A549 (cell line): ENCODE results near the gene CYP24A1. TPM values are rescaled to one million over a fixed set of nuclear protein-coding genes. Genes with fewer than 3 reads are reported as not detected.

ENCODE experiments used
- ATAC-seq, 2 experiments: fragments of 200-7000 bp in 1 of 2; fragments of >200 bp in 1 of 2; cut with Nextera tagmentation in 1 of 2; cut with Tn5 transposase in 1 of 2; 3 replicates each; pipeline versions ENCODE4 v1.8.0 to v1.9.1; 2018 to 2020; ENCODE audit warnings: mild to moderate bottlenecking in 1 of 2, moderate library complexity in 1 of 2
- CTCF ChIA-PET: fragments of 300-600 bp; sonication (Branson Sonifier 250); formaldehyde crosslinking; extraction: SDS; loops from one replicate; lab custom pipeline; 2021; ENCODE audit warnings: antibody characterized with exemption, inconsistent platforms; lab: Yijun Ruan, JAX
- POLR2A ChIA-PET: fragments of 350-600 bp; formaldehyde crosslinking; extraction: SDS; loops from one replicate; lab custom pipeline; 2021; ENCODE audit warnings: antibody characterized with exemption, inconsistent platforms; lab: Yijun Ruan, JAX
- DNase-seq, 2 experiments: peaks; one replicate each; pipeline versions ENCODE4 v3.0.0 to v3.0.0-alpha.2; 2011 to 2016; ENCODE audit warnings: low read depth in 1 of 2, low spot score in 1 of 2
- FAIRE-seq: peaks from 2 replicates; lab custom pipeline; 2011; peaks lifted over from hg19 to GRCh38; lab: Jason Lieb, UNC
- H3K27ac ChIP-seq, 2 experiments: fragments of >200 bp; sonication (Bioruptor Twin); formaldehyde crosslinking; 3 replicates each; pipeline ENCODE4 v1.5.1; 2016 to 2017
- H3K4me1 ChIP-seq: fragments of >200 bp; sonication (Bioruptor Twin); formaldehyde crosslinking; 3 replicates; pipeline ENCODE4 v1.6.1; 2016
- H3K4me2 ChIP-seq: fragments of >200 bp; sonication (Bioruptor Twin); formaldehyde crosslinking; 3 replicates; pipeline ENCODE4 v1.6.1; 2016
- H3K4me3 ChIP-seq: fragments of >200 bp; sonication (Bioruptor Twin); formaldehyde crosslinking; 3 replicates; pipeline ENCODE4 v1.5.1; 2016
- H3K9me3 ChIP-seq: fragments of >200 bp; sonication (Bioruptor Twin); formaldehyde crosslinking; 3 replicates; pipeline ENCODE4 v1.6.1; 2016
- BHLHE40 ChIP-seq: IDR thresholded peaks from 2 replicates; pipeline ENCODE4 v1.6.1; 2012; ENCODE audit warnings: low read depth, low read length, inconsistent platforms
- CBX8 ChIP-seq: fragments of 200-600 bp; sonication (generic); IDR thresholded peaks from 2 replicates; pipeline ENCODE4 v1.6.1; 2016
- CHD4 ChIP-seq: fragments of 200-600 bp; sonication (generic); IDR thresholded peaks from 2 replicates; pipeline ENCODE4 v1.6.1; 2016; ENCODE audit warnings: antibody characterized with exemption, mild to moderate bottlenecking, borderline replicate concordance
- EHF ChIP-seq: fragments of 250-450 bp; sonication (Bioruptor Pico); IDR thresholded peaks from 2 replicates; pipeline ENCODE4 v1.5.0; 2020; ENCODE audit warnings: mild to moderate bottlenecking
- EHMT2 ChIP-seq: fragments of 200-600 bp; sonication (generic); IDR thresholded peaks from 2 replicates; pipeline ENCODE4 v1.6.1; 2016; ENCODE audit warnings: antibody characterized with exemption, low read depth, mild to moderate bottlenecking, moderate library complexity
- FOXS1 ChIP-seq: fragments of 250-450 bp; sonication (Bioruptor Pico); IDR thresholded peaks from 2 replicates; pipeline ENCODE4 v1.5.0; 2020; ENCODE audit warnings: mild to moderate bottlenecking, moderate library complexity
- HEYL ChIP-seq: fragments of 250-450 bp; sonication (Bioruptor Pico); IDR thresholded peaks from 2 replicates; pipeline ENCODE4 v1.8.0; 2021; ENCODE audit warnings: mild to moderate bottlenecking, moderate library complexity
- HOXA7 ChIP-seq: fragments of 250-450 bp; sonication (Bioruptor Pico); IDR thresholded peaks from 2 replicates; pipeline ENCODE4 v1.5.0; 2020; ENCODE audit warnings: mild to moderate bottlenecking, moderate library complexity
- HOXB5 ChIP-seq: fragments of 250-450 bp; sonication (Bioruptor Pico); IDR thresholded peaks from 2 replicates; pipeline ENCODE4 v1.5.0; 2020; ENCODE audit warnings: mild to moderate bottlenecking, moderate library complexity
- KDM1A ChIP-seq: fragments of 200-600 bp; sonication (generic); IDR thresholded peaks from 2 replicates; pipeline ENCODE4 v1.6.1; 2016; ENCODE audit warnings: low read depth, mild to moderate bottlenecking
- KDM5A ChIP-seq: fragments of 200-600 bp; sonication (generic); IDR thresholded peaks from 2 replicates; pipeline ENCODE4 v1.6.1; 2016; ENCODE audit warnings: antibody characterized with exemption, mild to moderate bottlenecking
- MAZ ChIP-seq: fragments of 150-350 bp; IDR thresholded peaks from 2 replicates; pipeline ENCODE4 v1.6.1; 2014; ENCODE audit warnings: antibody characterized with exemption, low read depth, low read length, borderline replicate concordance
- MYC ChIP-seq: IDR thresholded peaks from 2 replicates; pipeline ENCODE4 v1.6.1; 2012; ENCODE audit warnings: mild to moderate bottlenecking, inconsistent platforms, low read length, improper control_type of control experiment, borderline replicate concordance
- NFE2L2 ChIP-seq: fragments of 150-350 bp; conservative IDR thresholded peaks from 2 replicates; pipeline ENCODE4 v1.6.1; 2014; ENCODE audit warnings: low read length
- NR3C1 ChIP-seq: fragments of >200 bp; sonication (Bioruptor Twin); formaldehyde crosslinking; IDR thresholded peaks from 3 replicates; pipeline ENCODE4 v1.6.1; 2017
- PHF8 ChIP-seq: fragments of 200-600 bp; sonication (generic); IDR thresholded peaks from 2 replicates; pipeline ENCODE4 v1.6.1; 2016; ENCODE audit warnings: low read depth, mild to moderate bottlenecking, antibody characterized with exemption, moderate library complexity, borderline replicate concordance
- POLR2A ChIP-seq: IDR thresholded peaks from 2 replicates; pipeline ENCODE4 v1.6.1; 2012; ENCODE audit warnings: mild to moderate bottlenecking, low read length
- RCOR1 ChIP-seq: fragments of 150-350 bp; IDR thresholded peaks from 2 replicates; pipeline ENCODE4 v1.6.1; 2014; ENCODE audit warnings: antibody characterized with exemption, low read length, low read depth
- RNF2 ChIP-seq: fragments of 200-600 bp; sonication (generic); IDR thresholded peaks from 2 replicates; pipeline ENCODE4 v1.6.1; 2016; ENCODE audit warnings: low read depth, mild to moderate bottlenecking, antibody characterized with exemption, moderate library complexity, borderline replicate concordance
- SMC3 ChIP-seq: fragments of >200 bp; sonication (Bioruptor Twin); formaldehyde crosslinking; IDR thresholded peaks from 3 replicates; pipeline ENCODE4 v1.6.1; 2018; ENCODE audit warnings: inconsistent platforms
- TFCP2L1 ChIP-seq: fragments of 250-450 bp; sonication (Bioruptor Pico); IDR thresholded peaks from 2 replicates; pipeline ENCODE4 v1.5.0; 2021; ENCODE audit warnings: mild to moderate bottlenecking
- ZFP36 ChIP-seq: fragments of 450-650 bp; IDR thresholded peaks from 2 replicates; pipeline ENCODE4 v1.6.1; 2014; ENCODE audit warnings: borderline replicate concordance; ENCODE audit not compliant: partially characterized antibody
- WGBS: methylation state at CpG from one replicate; pipeline ENCODE4 v1.1.6; 2017; ENCODE audit errors: missing lambda C conversion rate; 5-methylcytosine and 5-hydroxymethylcytosine counted together
- polyA plus RNA-seq, 4 experiments: library from polyadenylated mRNA; depleted of rRNA in 3 of 4; stranded (reverse); fragments of >200 nt; fragmentation: RNase III in 1 of 4; extraction: RNeasy Plus Mini Kit Qiagen cat#74134 plus additional on column Dnase treatment in 1 of 4; gene quantifications; 2 replicates in 3 of 4; 3 replicates in 1 of 4; pipeline ENCODE4 v1.2.3, GENCODE V29; 2011 to 2017
- TF ChIP-seq, protein P1 (sequence below): IDR thresholded peaks from 2 replicates; pipeline ENCODE4 v1.6.1; 2012
- TF ChIP-seq, protein P2 (sequence below): IDR thresholded peaks from 2 replicates; pipeline ENCODE4 v1.6.1; 2012; ENCODE audit warnings: low read depth, borderline replicate concordance
- TF ChIP-seq, protein P3 (sequence below): fragments of 250-450 bp; sonication (Bioruptor Pico); IDR thresholded peaks from 2 replicates; pipeline ENCODE4 v1.5.0; 2020; ENCODE audit warnings: low read depth, mild to moderate bottlenecking, moderate library complexity
- TF ChIP-seq, protein P4 (sequence below): fragments of >200 bp; sonication (Bioruptor Twin); formaldehyde crosslinking; IDR thresholded peaks from 2 replicates; pipeline ENCODE4 v1.6.1; 2016
- TF ChIP-seq, protein P5 (sequence below): fragments of >200 bp; sonication (Bioruptor Twin); formaldehyde crosslinking; IDR thresholded peaks from 3 replicates; pipeline ENCODE4 v1.6.1; 2016

CYP24A1 gene
- polyA plus RNA-seq, 2 of the 4 experiments (the other 2 are of a cell fraction) = 722 to 1,617 TPM

DNA sequence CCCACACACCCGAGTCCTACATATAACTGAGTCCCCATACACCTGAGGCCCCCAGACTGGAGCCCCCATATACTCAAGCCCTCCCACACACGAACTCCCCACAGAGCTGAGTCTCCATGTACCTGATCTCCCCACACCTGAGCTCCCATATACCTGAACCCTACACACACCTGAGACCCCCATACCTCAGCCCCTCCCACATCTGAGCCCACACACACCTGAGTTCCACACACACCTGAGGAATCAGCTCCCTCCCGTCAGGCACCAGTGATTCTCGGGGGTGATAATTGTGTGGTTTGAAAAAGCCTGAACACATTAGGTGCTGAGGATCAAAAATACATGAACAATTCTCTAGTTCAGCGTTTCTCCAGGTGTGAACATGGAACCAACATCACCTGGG, 49.5 kb upstream of the CYP24A1 start (continued):
- TF ChIP-seq PHF8 = no peak

DNA sequence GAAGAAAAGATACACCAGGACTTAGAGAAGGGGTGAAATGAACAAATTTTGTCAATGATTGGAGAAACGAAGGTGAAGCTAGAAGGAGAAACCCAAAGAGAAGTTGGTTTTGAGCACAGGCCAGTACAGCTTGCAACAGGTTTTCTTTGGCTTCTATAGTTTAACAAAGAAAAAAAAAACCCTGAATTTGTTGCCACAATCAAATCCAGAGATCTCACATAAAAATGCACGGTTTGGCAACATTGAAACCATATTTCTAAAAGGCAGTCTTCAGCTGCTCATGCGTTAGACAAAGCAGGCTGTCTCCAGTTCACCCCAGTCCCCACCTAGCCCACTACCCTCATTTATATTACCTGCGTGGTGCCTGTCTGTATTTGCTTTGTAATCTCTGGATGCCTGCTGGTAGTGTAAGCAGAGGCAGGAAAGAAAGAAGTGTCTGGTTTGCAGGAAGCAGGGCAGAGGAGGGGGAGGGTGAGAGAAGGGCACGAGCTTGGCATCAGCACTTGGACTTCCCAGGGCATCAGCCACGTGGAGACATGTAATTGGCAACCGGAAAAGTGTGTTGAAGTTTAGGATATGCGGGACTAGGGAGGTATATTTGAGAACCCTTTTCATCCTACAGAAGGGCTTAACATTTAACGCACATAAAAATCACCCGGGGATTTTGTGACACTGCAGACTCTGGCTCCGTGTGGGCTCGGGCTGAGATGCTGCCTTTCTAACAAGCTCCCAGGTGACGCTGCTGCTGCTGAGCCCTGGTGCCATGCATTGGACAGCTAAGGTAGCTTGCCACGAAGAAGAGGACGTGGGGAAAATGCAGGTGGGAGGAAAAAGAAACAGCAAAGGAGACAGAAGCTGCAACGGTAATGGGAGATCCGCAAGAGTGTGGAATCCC, 48.5 kb upstream of the CYP24A1 start:
- CTCF ChIA-PET = interaction anchor here (0.7 to 3.2 kb wide), 9 partner anchors 8 to 426 kb away, joined by 3 to 26 read pairs (median 5); partner anchors contain the start of gene PFDN4
- Histone ChIP-seq H3K4me2 (no peak overlapping the region), H3K27ac (no peak overlapping the region), H3K4me3 (no peak overlapping the region), H3K4me1 (no peaks in the 10 kb centered on the region; the same call in 2 of the 3 replicates), H3K9me3 (no peaks in the 10 kb centered on the region)
- POLR2A ChIA-PET = interaction anchor here (0.8 kb wide), 1 partner anchor 424 kb away, joined by 6 read pairs; no protein-coding TSS in a partner anchor
- TF ChIP-seq FOXS1 (no peak), NR3C1 (no peak), HOXA7 (CRISPR knock-in tag) (no peak), HOXB5 (no peak), MYC (no peak)
- TF ChIP-seq, protein P1, sequence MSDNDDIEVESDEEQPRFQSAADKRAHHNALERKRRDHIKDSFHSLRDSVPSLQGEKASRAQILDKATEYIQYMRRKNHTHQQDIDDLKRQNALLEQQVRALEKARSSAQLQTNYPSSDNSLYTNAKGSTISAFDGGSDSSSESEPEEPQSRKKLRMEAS = no peak
- TF ChIP-seq, protein P2, sequence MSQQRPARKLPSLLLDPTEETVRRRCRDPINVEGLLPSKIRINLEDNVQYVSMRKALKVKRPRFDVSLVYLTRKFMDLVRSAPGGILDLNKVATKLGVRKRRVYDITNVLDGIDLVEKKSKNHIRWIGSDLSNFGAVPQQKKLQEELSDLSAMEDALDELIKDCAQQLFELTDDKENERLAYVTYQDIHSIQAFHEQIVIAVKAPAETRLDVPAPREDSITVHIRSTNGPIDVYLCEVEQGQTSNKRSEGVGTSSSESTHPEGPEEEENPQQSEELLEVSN = no peak
- no peak for FAIRE-seq
- no peak; a peak in 1 of 6 replicates for ATAC-seq
- WGBS = 80% methylated on average over 17 of the region's 17 CpGs
- no peak for DNase-seq

DNA sequence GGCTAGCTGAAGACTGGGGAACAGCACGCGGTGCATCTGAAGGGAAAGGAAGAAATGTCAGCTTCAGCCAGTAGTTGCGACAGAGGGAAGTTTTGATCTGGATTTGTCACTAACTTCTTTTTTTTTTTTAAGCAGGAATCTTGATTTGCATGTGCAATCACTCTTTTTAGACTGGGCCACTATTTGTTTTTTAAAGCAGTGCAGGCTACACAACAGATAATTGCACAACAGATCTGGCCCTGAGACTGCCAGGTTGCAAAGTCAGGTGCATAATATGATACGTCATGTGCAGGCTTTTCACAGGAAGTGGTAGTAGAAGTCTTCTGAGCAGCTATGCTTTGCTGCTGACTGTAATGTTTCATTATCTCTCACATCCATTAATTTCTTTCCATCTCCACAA, 47.6 kb upstream of the CYP24A1 start:
- no peak for FAIRE-seq
- TF ChIP-seq KDM5A (no peak), KDM1A (no peak), TFCP2L1 (no peak)
- TF ChIP-seq, all 56 proteins: peak for 0

DNA sequence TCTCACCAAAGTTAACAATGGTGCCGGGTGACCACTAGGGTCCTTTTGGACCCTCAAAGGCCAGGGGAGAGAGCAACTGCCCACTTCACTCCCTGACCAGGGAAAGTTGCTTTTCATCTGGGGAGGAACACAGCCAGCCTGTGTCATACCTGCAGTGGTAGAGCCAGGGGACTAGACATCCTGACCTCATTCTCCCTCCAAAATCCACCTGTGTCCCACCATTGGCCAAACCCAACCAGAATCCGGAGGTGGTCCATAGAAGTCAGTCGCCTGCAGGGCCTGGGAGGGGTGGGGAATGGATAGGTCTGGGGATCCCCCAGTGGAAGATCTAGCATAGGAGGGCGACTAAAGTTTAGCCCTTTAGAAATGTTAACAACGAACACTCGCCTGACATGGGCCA, 46.9 kb upstream of the CYP24A1 start:
- TF ChIP-seq RNF2 = no peak
- TF ChIP-seq EHF (CRISPR knock-in tag) = no peak
- no peak for TF ChIP-seq POLR2A
- TF ChIP-seq, protein P3, sequence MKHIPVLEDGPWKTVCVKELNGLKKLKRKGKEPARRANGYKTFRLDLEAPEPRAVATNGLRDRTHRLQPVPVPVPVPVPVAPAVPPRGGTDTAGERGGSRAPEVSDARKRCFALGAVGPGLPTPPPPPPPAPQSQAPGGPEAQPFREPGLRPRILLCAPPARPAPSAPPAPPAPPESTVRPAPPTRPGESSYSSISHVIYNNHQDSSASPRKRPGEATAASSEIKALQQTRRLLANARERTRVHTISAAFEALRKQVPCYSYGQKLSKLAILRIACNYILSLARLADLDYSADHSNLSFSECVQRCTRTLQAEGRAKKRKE (CRISPR knock-in tag) = no peak
- TF ChIP-seq SMC3 = no peak
- no peak for TF ChIP-seq ZFP36
- TF ChIP-seq MAZ = no peak
- TF ChIP-seq, protein P4, sequence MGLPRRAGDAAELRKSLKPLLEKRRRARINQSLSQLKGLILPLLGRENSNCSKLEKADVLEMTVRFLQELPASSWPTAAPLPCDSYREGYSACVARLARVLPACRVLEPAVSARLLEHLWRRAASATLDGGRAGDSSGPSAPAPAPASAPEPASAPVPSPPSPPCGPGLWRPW = no peak
- no peak for TF ChIP-seq KDM5A
- no peak for TF ChIP-seq CBX8
- TF ChIP-seq HEYL (CRISPR knock-in tag) = no peak
- TF ChIP-seq, protein P5, sequence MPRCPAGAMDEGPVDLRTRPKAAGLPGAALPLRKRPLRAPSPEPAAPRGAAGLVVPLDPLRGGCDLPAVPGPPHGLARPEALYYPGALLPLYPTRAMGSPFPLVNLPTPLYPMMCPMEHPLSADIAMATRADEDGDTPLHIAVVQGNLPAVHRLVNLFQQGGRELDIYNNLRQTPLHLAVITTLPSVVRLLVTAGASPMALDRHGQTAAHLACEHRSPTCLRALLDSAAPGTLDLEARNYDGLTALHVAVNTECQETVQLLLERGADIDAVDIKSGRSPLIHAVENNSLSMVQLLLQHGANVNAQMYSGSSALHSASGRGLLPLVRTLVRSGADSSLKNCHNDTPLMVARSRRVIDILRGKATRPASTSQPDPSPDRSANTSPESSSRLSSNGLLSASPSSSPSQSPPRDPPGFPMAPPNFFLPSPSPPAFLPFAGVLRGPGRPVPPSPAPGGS = no peak
- no peak for TF ChIP-seq NFE2L2
- TF ChIP-seq, protein P2 = no peak
- TF ChIP-seq RCOR1 = no peak
- TF ChIP-seq BHLHE40 = no peak
- no peak for TF ChIP-seq EHMT2
- TF ChIP-seq CHD4 = no peak
- no peaks in the 10 kb centered on the region for H3K9me3 ChIP-seq
- ATAC-seq (no peak), FAIRE-seq (no peak), DNase-seq (no peak)
- ChIA-PET CTCF (interaction anchor here (0.6 to 2.9 kb wide), 6 partner anchors 12 to 427 kb away, joined by 3 to 31 read pairs (median 4); partner anchors contain the start of gene PFDN4), POLR2A (no interaction called here)
- no peak overlapping the region for H3K27ac ChIP-seq
- H3K4me1 ChIP-seq = no peaks in the 10 kb centered on the region; the same call in 2 of the 3 replicates
- no peak overlapping the region for H3K4me2 ChIP-seq
- 93% methylated on average over 4 of the region's 6 CpGs for WGBS
- no peak overlapping the region for H3K4me3 ChIP-seq

More for the DNA sequence above, 47.6 kb upstream of the CYP24A1 start:
- Histone ChIP-seq H3K4me3 (no peak overlapping the region), H3K27ac (no peak overlapping the region), H3K4me2 (no peak overlapping the region), H3K9me3 (no peaks in the 10 kb centered on the region), H3K4me1 (no peaks in the 10 kb centered on the region; the same call in 2 of the 3 replicates)
- no peak for DNase-seq
- no peak for ATAC-seq
- ChIA-PET POLR2A (no interaction called here), CTCF (interaction anchor here (0.6 to 3.2 kb wide), 5 partner anchors 18 to 427 kb away, joined by 3 to 26 read pairs (median 4); no protein-coding TSS in a partner anchor)
- 96% methylated on average over 4 of the region's 4 CpGs for WGBS
